GM13976 (cell line): ENCODE results near the gene FLT3.
"Not testable (repeated sequence)": the region's sequence is repeated elsewhere in the genome, so short reads cannot be mapped to it uniquely, and the experiment has no call there.

Source experiments
- DNase-seq: peaks from one replicate; pipeline ENCODE4 v3.0.0; 2012; ENCODE audit warnings: low spot score
- in situ Hi-C: fragments of 300-500 bp; cut with MboI; formaldehyde crosslinking; loops from one replicate; pipeline ENCODE4 v1.12.0; 2022; ENCODE audit warnings: low sequenced_read_pairs, mixed read lengths, inconsistent platforms; ENCODE audit not compliant: unreplicated experiment
- TF ChIP-seq, protein P1 (sequence below): IDR thresholded peaks from 2 replicates; pipeline ENCODE4 v1.5.1; 2012; ENCODE audit warnings: borderline replicate concordance, mild to moderate bottlenecking; ENCODE audit not compliant: insufficient read depth; ENCODE audit errors: extremely low read depth, missing control alignments, control extremely low read depth

FLT3 gene

DNA sequence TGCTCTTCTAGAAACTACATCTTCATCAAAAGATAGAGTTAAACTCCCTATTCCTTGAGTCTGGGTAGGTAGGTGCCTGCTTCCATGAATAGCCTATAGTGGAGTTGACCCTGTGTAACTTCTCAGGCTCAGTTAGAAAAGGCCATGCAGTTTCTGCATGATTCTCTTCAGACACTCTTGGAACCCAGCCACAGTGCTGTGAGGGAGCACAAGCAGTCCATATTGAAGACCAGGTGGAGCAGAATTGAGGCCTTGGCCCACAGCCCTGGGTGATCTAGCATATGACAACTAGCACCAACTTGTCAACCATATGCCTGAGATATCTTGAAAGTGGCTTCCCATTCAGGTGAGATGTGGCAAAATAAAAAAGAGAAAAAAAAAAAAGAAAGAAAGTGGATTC is 27.7 kb upstream of the FLT3 start:
- no peak for DNase-seq
- TF ChIP-seq, protein P1, sequence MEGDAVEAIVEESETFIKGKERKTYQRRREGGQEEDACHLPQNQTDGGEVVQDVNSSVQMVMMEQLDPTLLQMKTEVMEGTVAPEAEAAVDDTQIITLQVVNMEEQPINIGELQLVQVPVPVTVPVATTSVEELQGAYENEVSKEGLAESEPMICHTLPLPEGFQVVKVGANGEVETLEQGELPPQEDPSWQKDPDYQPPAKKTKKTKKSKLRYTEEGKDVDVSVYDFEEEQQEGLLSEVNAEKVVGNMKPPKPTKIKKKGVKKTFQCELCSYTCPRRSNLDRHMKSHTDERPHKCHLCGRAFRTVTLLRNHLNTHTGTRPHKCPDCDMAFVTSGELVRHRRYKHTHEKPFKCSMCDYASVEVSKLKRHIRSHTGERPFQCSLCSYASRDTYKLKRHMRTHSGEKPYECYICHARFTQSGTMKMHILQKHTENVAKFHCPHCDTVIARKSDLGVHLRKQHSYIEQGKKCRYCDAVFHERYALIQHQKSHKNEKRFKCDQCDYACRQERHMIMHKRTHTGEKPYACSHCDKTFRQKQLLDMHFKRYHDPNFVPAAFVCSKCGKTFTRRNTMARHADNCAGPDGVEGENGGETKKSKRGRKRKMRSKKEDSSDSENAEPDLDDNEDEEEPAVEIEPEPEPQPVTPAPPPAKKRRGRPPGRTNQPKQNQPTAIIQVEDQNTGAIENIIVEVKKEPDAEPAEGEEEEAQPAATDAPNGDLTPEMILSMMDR: no peak
- in situ Hi-C loops: no loop called here

DNA sequence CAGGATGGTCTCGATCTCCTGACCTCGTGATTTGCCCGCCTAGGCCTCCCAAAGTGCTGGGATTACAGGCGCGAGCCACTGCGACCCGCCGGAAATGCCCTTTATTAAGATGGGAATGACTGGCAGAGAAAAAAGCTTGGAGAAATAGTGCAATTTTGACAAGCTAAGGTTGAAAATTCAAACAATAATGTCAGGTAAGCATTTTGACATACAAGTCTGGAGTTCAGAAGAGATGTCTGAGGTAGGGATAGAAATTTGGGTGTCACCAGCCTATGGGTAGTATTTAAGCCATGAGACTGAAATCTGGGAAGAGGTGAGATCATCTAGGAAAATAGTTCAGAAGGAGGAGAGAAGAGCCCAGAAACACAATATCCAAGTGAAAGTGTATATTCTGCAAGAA is 20.8 kb upstream of the FLT3 start:
- in situ Hi-C loops: no loop called here
- DNase-seq: no peak
- TF ChIP-seq, protein P1: no peak

DNA sequence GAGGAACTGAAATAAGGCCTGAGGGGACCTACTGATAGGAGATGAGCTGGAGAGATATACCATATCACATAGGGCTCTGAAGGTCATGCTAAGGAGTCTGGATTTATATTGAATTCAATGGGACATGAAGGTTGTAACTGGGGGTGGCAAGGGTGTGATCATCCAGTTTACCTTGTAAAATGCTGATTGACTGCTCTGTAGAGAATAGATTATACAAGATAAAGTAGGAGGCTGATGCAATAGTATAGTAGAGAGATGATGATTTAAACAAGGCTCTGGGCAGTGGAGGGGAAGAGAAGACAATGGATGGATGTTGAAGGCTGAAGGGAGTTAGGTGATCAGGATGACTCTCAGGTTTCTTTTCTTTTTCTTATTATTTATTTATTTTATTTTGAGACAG is 19.9 kb upstream of the FLT3 start:
- TF ChIP-seq, protein P1: no peak

DNA sequence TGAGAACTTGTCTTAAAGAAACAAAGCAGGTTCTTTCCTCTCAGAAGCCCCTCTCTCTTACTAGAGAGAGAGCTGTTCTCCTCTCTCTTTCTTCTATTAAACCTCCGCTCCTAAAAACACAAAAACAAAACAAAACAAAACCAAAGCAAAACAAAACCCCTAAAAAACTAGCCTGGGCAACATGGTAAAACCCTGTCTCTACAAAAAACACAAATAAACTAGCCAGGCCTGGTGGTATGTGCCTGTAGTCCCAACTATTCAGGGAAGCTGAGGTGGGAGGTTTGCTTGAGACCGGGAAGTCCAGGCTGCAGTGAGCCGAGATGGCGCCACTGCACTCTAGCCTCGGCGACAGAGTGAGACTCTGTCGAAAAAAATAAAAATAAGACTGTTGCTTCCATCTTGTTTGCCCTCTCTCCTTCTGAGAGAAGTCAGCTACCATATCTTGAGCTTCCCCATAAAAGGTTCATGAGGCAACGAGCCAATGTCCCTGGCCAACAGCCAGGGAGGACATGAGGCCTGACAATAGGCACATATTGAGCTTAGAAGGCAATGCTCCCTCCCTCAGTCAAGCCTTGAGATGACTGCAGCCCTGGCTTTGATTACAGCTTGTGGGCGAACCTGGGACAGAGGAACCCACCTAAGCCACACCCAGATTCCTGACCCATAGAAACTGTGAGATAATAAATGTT is 17.5 kb upstream of the FLT3 start:
- TF ChIP-seq, protein P1: no peak
- DNase-seq: no peak
- in situ Hi-C loops: no loop called here

More for the DNA sequence above, 19.9 kb upstream of the FLT3 start:
- DNase-seq: no peak
- in situ Hi-C loops: no loop called here

DNA sequence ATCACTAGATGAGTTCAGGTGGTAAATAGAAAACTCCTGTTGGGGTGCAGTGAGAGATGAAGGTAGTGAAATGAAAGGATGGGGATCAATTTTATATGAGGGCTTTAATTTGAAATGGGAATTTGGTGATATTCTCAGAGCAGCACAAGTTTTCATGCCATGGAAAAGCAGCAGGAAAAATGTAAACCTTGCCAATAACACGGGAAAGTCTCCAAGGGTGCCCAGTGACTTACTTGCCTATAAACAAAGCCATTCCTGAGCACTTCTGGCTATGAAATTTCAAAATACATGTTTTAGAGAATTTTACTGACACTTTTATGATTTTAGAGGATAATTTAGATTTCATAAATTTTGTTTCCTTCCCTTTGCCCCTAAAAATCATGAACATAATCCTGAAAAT is 16.4 kb upstream of the FLT3 start:
- DNase-seq: no peak
- TF ChIP-seq, protein P1: no peak
- in situ Hi-C loops: no loop called here

DNA sequence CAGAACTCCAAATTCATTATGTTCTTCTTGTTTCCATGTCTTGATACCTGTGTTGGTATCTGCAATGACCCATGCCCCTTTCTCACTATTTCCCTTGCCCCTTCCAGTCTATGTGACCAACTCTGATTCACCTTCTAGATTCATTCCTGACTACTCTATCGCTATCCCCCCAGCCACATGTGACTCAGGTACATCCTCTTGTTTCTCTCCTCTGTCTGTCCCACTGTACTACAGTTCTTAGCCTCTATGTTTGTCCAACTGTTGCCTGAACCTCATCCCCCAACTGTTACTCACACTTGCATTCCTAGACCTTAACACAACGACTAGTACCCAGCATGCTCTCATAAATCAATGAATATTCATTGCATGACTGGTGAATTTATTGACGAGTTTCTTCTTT is 10.0 kb upstream of the FLT3 start:
- TF ChIP-seq, protein P1: no peak
- in situ Hi-C loops: no loop called here
- DNase-seq: no peak

DNA sequence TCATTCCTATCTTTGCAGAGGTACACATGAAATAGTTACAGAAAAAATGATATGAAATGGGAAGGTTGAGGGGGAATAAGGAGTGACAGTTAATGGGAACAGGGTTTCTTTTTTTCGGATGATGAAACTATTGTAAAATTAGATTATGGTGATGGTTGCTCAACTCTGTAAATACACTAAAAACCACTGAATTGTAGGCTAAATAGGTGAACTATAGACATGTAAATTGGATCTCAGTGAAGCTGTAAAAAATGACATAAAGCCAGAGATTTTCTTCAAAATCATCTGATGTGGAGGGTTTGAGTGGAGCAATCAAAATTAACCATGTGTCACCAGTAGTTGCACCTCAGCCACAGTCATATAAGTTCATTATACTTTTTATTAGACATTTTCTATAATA is 6.6 kb upstream of the FLT3 start:
- DNase-seq: no peak
- TF ChIP-seq, protein P1: no peak
- in situ Hi-C loops: no loop called here

DNA sequence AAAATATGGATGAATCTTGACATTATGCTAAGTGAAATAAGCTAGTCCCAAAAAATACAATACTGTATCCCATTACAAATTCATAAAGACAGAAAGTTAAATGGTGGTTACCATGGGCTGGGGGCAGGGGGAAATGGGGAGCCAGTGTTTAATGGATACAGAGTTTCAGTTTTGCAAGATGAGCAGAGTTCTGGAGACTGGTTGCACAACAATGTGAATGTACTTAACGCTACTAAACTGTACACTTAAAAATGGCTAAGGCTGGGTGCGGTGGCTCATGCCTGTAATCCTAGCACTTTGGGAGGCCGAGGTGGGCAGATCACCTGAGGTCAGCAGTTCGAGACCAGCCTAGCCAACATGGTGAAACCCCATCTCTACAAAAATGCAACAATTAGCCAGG is 1.5 kb upstream of the FLT3 start:
- in situ Hi-C loops, DNase-seq: not testable (repeated sequence)
